SU-DHL-6 (cell line): ENCODE data around the gene ZNF41.

Experiments
- H2AFZ ChIP-seq: fragments of 200-600 bp; sonication (generic); 2 replicates; pipeline ENCODE4 v1.6.1; 2014; ENCODE audit warnings: low read depth, mild to moderate bottlenecking, moderate library complexity, mixed read lengths, antibody characterized with exemption, low read length; ENCODE audit not compliant: severe bottlenecking
- H3F3A ChIP-seq: fragments of 200-600 bp; shearing (Covaris generic); 2 replicates; pipeline ENCODE4 v1.6.0; 2016; ENCODE audit warnings: antibody characterized with exemption, mild to moderate bottlenecking; ENCODE audit not compliant: insufficient read depth
- H3K27ac ChIP-seq: fragments of 200-600 bp; sonication (generic); 2 replicates; pipeline ENCODE4 v1.5.1; 2016; ENCODE audit warnings: low read depth, mild to moderate bottlenecking, low read length, moderate library complexity, mixed read lengths
- H3K27me3 ChIP-seq: fragments of 200-600 bp; sonication (generic), shearing (Covaris generic); 2 replicates; pipeline ENCODE4 v1.6.0; 2014; ENCODE audit warnings: mild to moderate bottlenecking, low read length
- H3K36me3 ChIP-seq: fragments of 200-600 bp; sonication (generic); 2 replicates; pipeline ENCODE4 v1.6.1; 2014; ENCODE audit warnings: mild to moderate bottlenecking, low read length, mixed read lengths
- H3K4me2 ChIP-seq: fragments of 300-600, 200-600 bp; shearing (Covaris generic), sonication (generic); 2 replicates; pipeline ENCODE4 v1.6.0; 2014; ENCODE audit warnings: low read length, low read depth, mild to moderate bottlenecking; ENCODE audit not compliant: poor library complexity, severe bottlenecking
- H3K4me3 ChIP-seq: fragments of 200-600 bp; sonication (generic); 2 replicates; pipeline ENCODE4 v1.5.1; 2014; ENCODE audit warnings: antibody characterized with exemption, low read length, mild to moderate bottlenecking, mixed read lengths; ENCODE audit not compliant: insufficient read depth, poor library complexity, severe bottlenecking
- H3K79me2 ChIP-seq: fragments of 200-600 bp; sonication (generic); 2 replicates; pipeline ENCODE4 v1.6.1; 2014; ENCODE audit warnings: mild to moderate bottlenecking, low read length, moderate library complexity; ENCODE audit not compliant: insufficient read depth
- H3K9ac ChIP-seq: fragments of 200-600 bp; sonication (generic); 2 replicates; pipeline ENCODE4 v1.7.0; 2014; ENCODE audit warnings: mild to moderate bottlenecking, low read length
- H3K9me2 ChIP-seq: fragments of 200-600 bp; sonication (generic); replicated peaks from 2 replicates; pipeline ENCODE4 v1.6.1; 2014; ENCODE audit warnings: low read length; ENCODE audit not compliant: insufficient read depth
- H3K9me3 ChIP-seq: fragments of 200-600 bp; sonication (generic); 2 replicates; pipeline ENCODE4 v1.6.1; 2014; ENCODE audit warnings: low read length, mixed read lengths; ENCODE audit not compliant: insufficient read depth
- H4K20me1 ChIP-seq: fragments of 200-600 bp; sonication (generic); 2 replicates; pipeline ENCODE4 v1.6.1; 2014; ENCODE audit warnings: low read depth, mild to moderate bottlenecking, antibody characterized with exemption, low read length, moderate library complexity, mixed read lengths
- EZH2phosphoT487 ChIP-seq: fragments of 200-600 bp; sonication (generic), shearing (Covaris generic); conservative IDR thresholded peaks from 2 replicates; pipeline ENCODE4 v1.6.1; 2018; ENCODE audit warnings: mild to moderate bottlenecking, antibody characterized with exemption, low read length, moderate library complexity, mixed read lengths
- TF ChIP-seq, protein P1 (sequence below): fragments of 200-600 bp; sonication (generic); IDR thresholded peaks from one replicate; pipeline ENCODE4 v1.5.1; 2017; ENCODE audit warnings: antibody characterized with exemption, mild to moderate bottlenecking, low read length, moderate library complexity; ENCODE audit not compliant: insufficient read depth, poor library complexity, severe bottlenecking

ZNF41 gene

DNA sequence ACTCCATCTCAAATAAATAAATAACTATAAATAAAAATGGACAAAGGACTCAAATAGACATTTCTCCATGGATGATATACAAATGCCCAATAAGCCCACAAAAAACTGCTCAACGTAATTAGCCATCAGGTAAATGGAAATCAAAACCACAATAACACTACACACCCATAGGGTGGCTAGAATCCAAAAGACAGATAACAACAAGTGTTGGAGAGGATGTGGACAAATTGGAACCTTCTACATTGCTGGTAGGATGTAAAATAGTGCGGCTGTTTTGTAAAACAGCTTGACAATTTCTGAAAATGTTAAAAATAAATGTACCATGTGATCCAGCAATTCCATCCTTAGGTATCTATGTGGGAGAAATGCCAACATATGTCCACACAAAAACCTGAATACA, 60.6 kb downstream of the ZNF41 start:
- H3K4me2 ChIP-seq: no peak overlapping the region
- H3F3A ChIP-seq: no peaks in the 10 kb centered on the region
- H3K9ac ChIP-seq: no peak overlapping the region
- no peak overlapping the region for H2AFZ ChIP-seq
- no peak overlapping the region for H3K27ac ChIP-seq
- H3K4me3 ChIP-seq: no peak overlapping the region
- no peaks in the 10 kb centered on the region for H3K9me2 ChIP-seq
- no peaks in the 10 kb centered on the region for H3K9me3 ChIP-seq
- TF ChIP-seq EZH2phosphoT487: no peak
- TF ChIP-seq, protein P1, sequence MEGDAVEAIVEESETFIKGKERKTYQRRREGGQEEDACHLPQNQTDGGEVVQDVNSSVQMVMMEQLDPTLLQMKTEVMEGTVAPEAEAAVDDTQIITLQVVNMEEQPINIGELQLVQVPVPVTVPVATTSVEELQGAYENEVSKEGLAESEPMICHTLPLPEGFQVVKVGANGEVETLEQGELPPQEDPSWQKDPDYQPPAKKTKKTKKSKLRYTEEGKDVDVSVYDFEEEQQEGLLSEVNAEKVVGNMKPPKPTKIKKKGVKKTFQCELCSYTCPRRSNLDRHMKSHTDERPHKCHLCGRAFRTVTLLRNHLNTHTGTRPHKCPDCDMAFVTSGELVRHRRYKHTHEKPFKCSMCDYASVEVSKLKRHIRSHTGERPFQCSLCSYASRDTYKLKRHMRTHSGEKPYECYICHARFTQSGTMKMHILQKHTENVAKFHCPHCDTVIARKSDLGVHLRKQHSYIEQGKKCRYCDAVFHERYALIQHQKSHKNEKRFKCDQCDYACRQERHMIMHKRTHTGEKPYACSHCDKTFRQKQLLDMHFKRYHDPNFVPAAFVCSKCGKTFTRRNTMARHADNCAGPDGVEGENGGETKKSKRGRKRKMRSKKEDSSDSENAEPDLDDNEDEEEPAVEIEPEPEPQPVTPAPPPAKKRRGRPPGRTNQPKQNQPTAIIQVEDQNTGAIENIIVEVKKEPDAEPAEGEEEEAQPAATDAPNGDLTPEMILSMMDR: no peak
- H3K79me2 ChIP-seq: no peaks in the 10 kb centered on the region
- H4K20me1 ChIP-seq: no peaks in the 10 kb centered on the region
- H3K27me3 ChIP-seq: no peaks in the 10 kb centered on the region
- no peaks in the 10 kb centered on the region for H3K36me3 ChIP-seq

DNA sequence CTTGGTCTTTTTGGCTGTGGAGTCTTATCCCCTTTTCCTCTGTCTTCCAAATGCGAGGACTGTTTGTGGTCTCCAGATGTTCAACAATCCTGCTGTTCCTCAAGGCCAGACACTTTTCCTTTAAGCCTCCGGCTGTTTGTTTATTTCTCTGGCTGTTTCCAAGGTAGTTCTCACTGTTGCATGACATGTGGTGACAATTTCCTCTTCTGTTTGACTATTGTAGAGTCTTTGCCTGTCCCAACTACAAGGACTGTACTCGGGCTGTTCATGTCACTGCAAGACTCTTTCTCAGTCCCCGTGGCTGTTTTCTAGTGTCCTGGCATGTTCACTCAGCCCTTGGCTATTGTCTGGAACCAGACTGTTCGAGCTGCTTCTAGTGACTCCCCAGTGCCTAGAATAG, 62.1 kb downstream of the ZNF41 start:
- Histone ChIP-seq H3K27ac (no peak overlapping the region), H3K9me2 (no peaks in the 10 kb centered on the region), H2AFZ (no peak overlapping the region), H3K27me3 (no peaks in the 10 kb centered on the region), H3K36me3 (no peaks in the 10 kb centered on the region), H3K4me3 (no peak overlapping the region), H3K79me2 (no peaks in the 10 kb centered on the region), H3K9me3 (no peaks in the 10 kb centered on the region), H3K9ac (no peak overlapping the region), H3F3A (no peaks in the 10 kb centered on the region), H3K4me2 (no peak overlapping the region), H4K20me1 (no peaks in the 10 kb centered on the region)
- TF ChIP-seq, protein P1: no peak
- no peak for TF ChIP-seq EZH2phosphoT487

- Histone ChIP-seq H3K9me2 (no peaks in the 10 kb centered on the region), H3K9me3 (no peaks in the 10 kb centered on the region), H3K27ac (no peak overlapping the region), H3K9ac (no peak overlapping the region), H3K27me3 (no peaks in the 10 kb centered on the region), H3K36me3 (no peaks in the 10 kb centered on the region), H3K79me2 (no peaks in the 10 kb centered on the region), H2AFZ (no peak overlapping the region), H3F3A (no peaks in the 10 kb centered on the region), H3K4me3 (no peak overlapping the region), H3K4me2 (no peak overlapping the region), H4K20me1 (no peaks in the 10 kb centered on the region)
- TF ChIP-seq EZH2phosphoT487: no peak
- TF ChIP-seq, protein P1: no peak
These were observed 62.8 kb downstream of the ZNF41 start for GRCh38 chrX:47420265-47420664.
